Progenitor cell of endocrine pancreas (in vitro differentiated cells): ENCODE measurements around the gene SLC25A29. TPM values are rescaled to one million over a fixed set of nuclear protein-coding genes. Genes with fewer than 3 reads are reported as not detected.

Experiments used
- DNase-seq: peaks from one replicate; pipeline ENCODE4 v3.0.0; 2021; ENCODE audit warnings: low spot score; ENCODE audit not compliant: unreplicated experiment
- H3K27ac Mint-ChIP-seq: 2 replicates; pipeline ENCODE4 v1.8.0; 2021; ENCODE audit warnings: mild to moderate bottlenecking, moderate library complexity, mixed read lengths
- H3K27me3 Mint-ChIP-seq: 2 replicates; pipeline ENCODE4 v1.8.0; 2021; ENCODE audit warnings: mixed read lengths
- H3K36me3 Mint-ChIP-seq: 2 replicates; pipeline ENCODE4 v1.8.0; 2022; ENCODE audit warnings: mixed read lengths; ENCODE audit not compliant: insufficient read depth
- H3K4me1 Mint-ChIP-seq: 2 replicates; pipeline ENCODE4 v1.8.0; 2021; ENCODE audit warnings: low read depth, mixed read lengths
- H3K4me3 Mint-ChIP-seq: 2 replicates; pipeline ENCODE4 v1.8.0; 2021; ENCODE audit warnings: low read depth, mild to moderate bottlenecking, moderate library complexity, mixed read lengths
- H3K9me3 Mint-ChIP-seq: 2 replicates; pipeline ENCODE4 v1.8.0; 2021; ENCODE audit warnings: low read depth, mixed read lengths
- total RNA-seq: library from RNA; stranded (reverse); gene quantifications from 2 replicates; pipeline ENCODE4 v1.2.1, GENCODE V29; 2021
- TF ChIP-seq, protein P1 (sequence below): fragments of 200-600 bp; sonication (generic); IDR thresholded peaks from one replicate; pipeline ENCODE4 v1.5.0; 2021; ENCODE audit warnings: antibody characterized with exemption, mild to moderate bottlenecking; ENCODE audit not compliant: unreplicated experiment

SLC25A29 gene
- total RNA-seq, 1 donor from 2014 or later: 236 TPM

DNA sequence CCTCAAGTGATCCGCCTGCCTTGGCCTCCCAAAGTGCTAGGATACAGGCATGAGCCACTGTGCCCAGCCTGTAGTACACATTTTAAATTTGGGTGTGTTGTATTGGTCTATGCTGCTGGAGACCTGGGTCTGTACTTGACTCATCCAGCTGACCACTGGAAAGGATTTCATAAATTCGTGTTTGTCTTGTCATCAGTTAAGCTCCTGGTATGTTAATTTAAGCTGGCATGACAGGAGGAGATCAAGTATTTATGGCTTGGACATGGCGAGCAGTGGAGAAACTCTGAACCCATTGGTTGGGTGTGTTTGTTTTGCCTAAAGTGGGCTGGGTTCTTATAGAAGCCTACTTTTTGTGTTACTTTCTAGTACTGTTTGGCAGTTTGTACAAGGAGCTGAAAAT, 43.1 kb downstream of the SLC25A29 start:
- DNase-seq: no peak
- TF ChIP-seq, protein P1, sequence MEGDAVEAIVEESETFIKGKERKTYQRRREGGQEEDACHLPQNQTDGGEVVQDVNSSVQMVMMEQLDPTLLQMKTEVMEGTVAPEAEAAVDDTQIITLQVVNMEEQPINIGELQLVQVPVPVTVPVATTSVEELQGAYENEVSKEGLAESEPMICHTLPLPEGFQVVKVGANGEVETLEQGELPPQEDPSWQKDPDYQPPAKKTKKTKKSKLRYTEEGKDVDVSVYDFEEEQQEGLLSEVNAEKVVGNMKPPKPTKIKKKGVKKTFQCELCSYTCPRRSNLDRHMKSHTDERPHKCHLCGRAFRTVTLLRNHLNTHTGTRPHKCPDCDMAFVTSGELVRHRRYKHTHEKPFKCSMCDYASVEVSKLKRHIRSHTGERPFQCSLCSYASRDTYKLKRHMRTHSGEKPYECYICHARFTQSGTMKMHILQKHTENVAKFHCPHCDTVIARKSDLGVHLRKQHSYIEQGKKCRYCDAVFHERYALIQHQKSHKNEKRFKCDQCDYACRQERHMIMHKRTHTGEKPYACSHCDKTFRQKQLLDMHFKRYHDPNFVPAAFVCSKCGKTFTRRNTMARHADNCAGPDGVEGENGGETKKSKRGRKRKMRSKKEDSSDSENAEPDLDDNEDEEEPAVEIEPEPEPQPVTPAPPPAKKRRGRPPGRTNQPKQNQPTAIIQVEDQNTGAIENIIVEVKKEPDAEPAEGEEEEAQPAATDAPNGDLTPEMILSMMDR: no peak
- Mint-ChIP-seq H3K4me3 (no peak overlapping the region), H3K4me1 (peaks cover 4% of the 10 kb centered on the region), H3K36me3 (peaks cover 9% of the 10 kb centered on the region), H3K27me3 (no peaks in the 10 kb centered on the region), H3K27ac (peak overlapping the region; percentile 69), H3K9me3 (no peaks in the 10 kb centered on the region)

DNA sequence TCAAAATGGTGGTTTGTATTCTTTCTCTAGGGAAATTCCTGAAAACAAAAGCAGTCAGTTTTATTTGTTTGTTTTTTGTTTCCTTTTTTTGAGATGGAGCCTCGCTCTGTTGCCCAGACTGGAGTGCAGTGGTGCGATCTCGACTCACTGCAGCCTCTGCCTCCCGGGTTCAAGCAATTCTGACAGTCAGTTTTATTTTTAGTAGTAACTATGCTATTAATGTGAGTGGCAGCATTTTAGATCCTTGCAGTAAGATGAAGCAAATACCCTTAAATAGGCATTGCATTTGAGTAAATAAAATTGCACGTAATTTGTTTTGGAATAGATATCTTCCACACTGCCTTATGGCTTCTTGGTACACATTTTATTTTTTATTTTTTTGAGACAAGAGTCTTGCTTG, 43.7 kb downstream of the SLC25A29 start:
- Mint-ChIP-seq H3K27ac (peak overlapping the region; percentile 41), H3K4me1 (peaks cover 3% of the 10 kb centered on the region)

DNA sequence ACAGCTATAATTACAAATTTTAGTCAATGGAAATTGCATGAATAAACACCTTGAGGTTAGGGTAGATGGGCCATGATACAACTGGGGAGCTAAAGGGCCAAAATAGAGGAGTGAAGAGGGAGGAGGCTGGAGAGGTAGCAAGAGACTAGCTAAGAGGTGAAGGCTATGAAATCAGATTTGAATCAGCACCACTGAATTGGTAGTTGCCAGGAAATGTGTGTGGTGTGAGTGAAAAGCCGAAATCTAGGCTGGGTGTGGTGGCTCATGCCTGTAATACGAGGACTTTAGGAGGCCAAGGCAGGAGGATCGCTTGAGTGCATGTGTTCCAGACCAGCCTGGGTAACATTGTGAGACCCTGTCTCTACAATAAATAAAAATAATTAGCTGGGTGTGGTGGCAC, 44.6 kb downstream of the SLC25A29 start:
- Mint-ChIP-seq H3K36me3 (peaks cover 9% of the 10 kb centered on the region), H3K4me1 (peaks cover 3% of the 10 kb centered on the region), H3K27me3 (no peaks in the 10 kb centered on the region), H3K4me3 (no peak overlapping the region), H3K27ac (peak overlapping the region; percentile 90), H3K9me3 (no peaks in the 10 kb centered on the region)
- TF ChIP-seq, protein P1: no peak
- DNase-seq: no peak

More for the DNA sequence above, 43.7 kb downstream of the SLC25A29 start:
- H3K27me3 Mint-ChIP-seq: no peaks in the 10 kb centered on the region
- H3K4me3 Mint-ChIP-seq: no peak overlapping the region
- TF ChIP-seq, protein P1: no peak
- no peak for DNase-seq
- H3K36me3 Mint-ChIP-seq: peaks cover 9% of the 10 kb centered on the region
- no peaks in the 10 kb centered on the region for H3K9me3 Mint-ChIP-seq

DNA sequence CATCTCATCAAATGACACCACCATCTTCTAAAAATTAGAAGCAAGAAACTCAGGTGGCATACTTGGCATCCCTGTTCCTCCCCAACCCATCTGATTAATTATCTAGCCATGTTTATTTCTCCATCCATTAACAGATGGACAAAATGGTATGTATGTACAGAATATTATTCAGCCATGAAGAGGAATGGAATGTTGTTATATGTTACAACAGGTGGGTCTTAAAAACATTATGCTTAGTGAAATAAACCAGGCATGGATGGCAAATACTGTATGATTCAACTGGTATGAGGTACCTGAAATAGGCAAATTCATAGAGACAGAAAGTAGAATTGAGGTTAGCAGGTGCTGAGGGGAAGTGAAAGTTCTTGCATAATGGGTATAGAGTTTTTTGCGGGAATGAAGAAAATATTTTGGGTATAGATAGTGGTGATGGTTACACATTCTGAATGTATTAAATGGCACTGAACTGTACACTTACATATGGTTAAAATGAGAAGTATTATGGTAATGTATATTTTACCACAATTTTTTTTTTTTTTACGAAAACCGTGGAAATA, 49.8 kb downstream of the SLC25A29 start:
- Mint-ChIP-seq H3K27me3 (no peaks in the 10 kb centered on the region), H3K4me1 (peaks cover 8% of the 10 kb centered on the region), H3K27ac (no peak overlapping the region), H3K4me3 (no peak overlapping the region), H3K9me3 (no peaks in the 10 kb centered on the region), H3K36me3 (peaks cover 3% of the 10 kb centered on the region)
- DNase-seq: no peak
- TF ChIP-seq, protein P1: no peak

DNA sequence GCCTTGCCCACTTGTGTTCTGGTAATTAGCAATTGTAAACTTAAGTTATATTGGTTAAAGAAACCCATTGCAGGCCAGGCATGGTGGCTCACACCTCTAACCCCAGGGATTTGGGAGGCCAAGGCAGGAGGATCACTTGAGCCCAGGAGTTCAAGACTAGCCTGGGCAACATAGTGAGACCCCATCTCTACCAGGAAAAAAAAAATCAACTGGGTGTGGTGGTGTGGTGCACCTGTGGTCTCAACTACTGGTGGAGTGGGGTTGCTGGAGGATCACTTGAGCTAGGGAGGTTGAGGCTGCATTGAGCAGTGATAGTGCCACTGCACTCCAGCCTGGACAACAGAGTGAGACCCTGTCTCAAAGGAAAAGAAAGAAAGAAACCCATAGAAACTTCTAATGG, 53.6 kb downstream of the SLC25A29 start:
- H3K27ac Mint-ChIP-seq: no peak overlapping the region
- H3K27me3 Mint-ChIP-seq: no peaks in the 10 kb centered on the region

More for the DNA sequence above, 53.6 kb downstream of the SLC25A29 start:
- Mint-ChIP-seq H3K36me3 (peaks cover 5% of the 10 kb centered on the region), H3K4me1 (peaks cover 18% of the 10 kb centered on the region), H3K4me3 (no peak overlapping the region), H3K9me3 (no peaks in the 10 kb centered on the region)
- DNase-seq: no peak
- TF ChIP-seq, protein P1: no peak
